ENCODE measurements around the gene PYROXD2.
"Not testable (repeated sequence)": the region's sequence is repeated elsewhere in the genome, so short reads cannot be mapped to it uniquely, and the experiment has no call there.

The PYROXD2 gene

GRCh38 chr10:98383869-98384268, 31.1 kb downstream of the PYROXD2 start:
- Histone ChIP-seq H3K27ac (ENCODE audit: low read length) (no peak overlapping the region), H3K4me1 (ENCODE audit: low read length) (no peaks in the 10 kb centered on the region), H3K9me3 (ENCODE audit: insufficient read depth, low read length) (no peaks in the 10 kb centered on the region), H3K27me3 (ENCODE audit: low read depth, low read length) (no peaks in the 10 kb centered on the region), H4K20me1 (ENCODE audit: insufficient read depth, low read length) (no peaks in the 10 kb centered on the region), H3K4me3 (ENCODE audit: low read length) (no peak overlapping the region), H3K36me3 (replicated peaks; ENCODE audit: low read depth, low read length) (no peaks in the 10 kb centered on the region), H3K4me2 (ENCODE audit: low read length) (no peak overlapping the region), H3K9ac (ENCODE audit: low read length) (no peak overlapping the region), H3K79me2 (ENCODE audit: low read length) (no peaks in the 10 kb centered on the region), H2AFZ (ENCODE audit: low read depth, low read length) (no peak overlapping the region)
- TF ChIP-seq CTCF (IDR thresholded peaks at IDR 0.05; ENCODE audit: low read depth, low read length) (no peak), EZH2phosphoT487 (IDR thresholded peaks at IDR 0.05; ENCODE audit: low read depth) (no peak)

- H3K9ac ChIP-seq (ENCODE audit: low read length); H3K9me3 ChIP-seq (ENCODE audit: insufficient read depth, low read length); H3K4me1 ChIP-seq (ENCODE audit: low read length); H3K4me3 ChIP-seq (ENCODE audit: low read length); H3K4me2 ChIP-seq (ENCODE audit: low read length); H3K79me2 ChIP-seq (ENCODE audit: low read length); H3K36me3 ChIP-seq (replicated peaks; ENCODE audit: low read depth, low read length); H4K20me1 ChIP-seq (ENCODE audit: insufficient read depth, low read length); H3K27ac ChIP-seq (ENCODE audit: low read length); H2AFZ ChIP-seq (ENCODE audit: low read depth, low read length); H3K27me3 ChIP-seq (ENCODE audit: low read depth, low read length): not testable (repeated sequence)
Measured at GRCh38 chr10:98383134-98383667, 31.8 kb downstream of the PYROXD2 start.

- no peaks in the 10 kb centered on the region for H3K27me3 ChIP-seq (ENCODE audit: low read depth, low read length)
- no peaks in the 10 kb centered on the region for H3K79me2 ChIP-seq (ENCODE audit: low read length)
- no peak overlapping the region for H3K27ac ChIP-seq (ENCODE audit: low read length)
- no peak for TF ChIP-seq EZH2phosphoT487 (IDR thresholded peaks at IDR 0.05; ENCODE audit: low read depth)
- no peak for TF ChIP-seq CTCF (IDR thresholded peaks at IDR 0.05; ENCODE audit: low read depth, low read length)
- H3K4me3 ChIP-seq (ENCODE audit: low read length), result no peak overlapping the region
- no peaks in the 10 kb centered on the region for H3K4me1 ChIP-seq (ENCODE audit: low read length)
- no peak overlapping the region for H3K4me2 ChIP-seq (ENCODE audit: low read length)
- H3K9ac ChIP-seq (ENCODE audit: low read length), result no peak overlapping the region
- no peaks in the 10 kb centered on the region for H3K9me3 ChIP-seq (ENCODE audit: insufficient read depth, low read length)
- H3K36me3 ChIP-seq (replicated peaks; ENCODE audit: low read depth, low read length), result no peaks in the 10 kb centered on the region
- H2AFZ ChIP-seq (ENCODE audit: low read depth, low read length), result no peak overlapping the region
- no peaks in the 10 kb centered on the region for H4K20me1 ChIP-seq (ENCODE audit: insufficient read depth, low read length)
Measured at GRCh38 chr10:98382691-98383101, 32.3 kb downstream of the PYROXD2 start.

GRCh38 chr10:98380493-98381339, 34.3 kb downstream of the PYROXD2 start:
- Histone ChIP-seq H3K4me2 (ENCODE audit: low read length) (no peak overlapping the region), H3K9ac (ENCODE audit: low read length) (no peak overlapping the region), H3K79me2 (ENCODE audit: low read length) (no peaks in the 10 kb centered on the region), H3K9me3 (ENCODE audit: insufficient read depth, low read length) (no peaks in the 10 kb centered on the region), H3K27me3 (ENCODE audit: low read depth, low read length) (no peaks in the 10 kb centered on the region), H3K4me3 (ENCODE audit: low read length) (no peak overlapping the region), H3K27ac (ENCODE audit: low read length) (no peak overlapping the region), H3K36me3 (replicated peaks; ENCODE audit: low read depth, low read length) (no peaks in the 10 kb centered on the region), H3K4me1 (ENCODE audit: low read length) (no peaks in the 10 kb centered on the region), H4K20me1 (ENCODE audit: insufficient read depth, low read length) (no peaks in the 10 kb centered on the region), H2AFZ (ENCODE audit: low read depth, low read length) (no peak overlapping the region)
- TF ChIP-seq EZH2phosphoT487 (IDR thresholded peaks at IDR 0.05; ENCODE audit: low read depth), result no peak
- TF ChIP-seq CTCF (IDR thresholded peaks at IDR 0.05; ENCODE audit: low read depth, low read length), result no peak
